ENCODE data around the gene KLK12.

The KLK12 gene

DNA sequence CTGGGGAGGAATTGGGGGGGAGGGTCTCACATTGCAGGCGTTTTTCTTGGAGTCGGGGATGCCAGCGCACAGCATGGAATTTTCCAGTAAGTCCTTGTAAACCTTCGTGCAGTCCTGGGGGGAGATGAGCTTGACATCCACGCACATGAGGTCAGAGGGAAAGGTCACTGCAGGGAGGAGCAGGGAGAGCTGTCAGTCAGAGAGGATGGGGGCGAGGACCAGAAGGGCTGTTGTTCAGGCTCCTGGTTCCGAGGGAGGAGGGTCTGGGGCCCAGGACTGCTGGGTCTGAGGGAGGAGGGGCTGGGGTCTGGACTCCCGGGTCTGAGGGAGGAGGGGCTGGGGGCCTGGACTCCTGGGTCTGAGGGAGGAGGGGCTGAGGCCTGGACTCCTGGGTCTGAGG is 55.0 kb downstream of the KLK12 start:
- no peak for DNase-seq
